Stimulated activated CD8-positive, alpha-beta memory T cell treated with anti-CD3 and anti-CD28 coated beads, Interleukin-12 subunit alpha, Interleukin-12 subunit beta, amount 100 ng/mL, for 24 hours (primary cell): Measurements from ENCODE around the gene SPTAN1.
"Not testable (repeated sequence)": the region's sequence is repeated elsewhere in the genome, so short reads cannot be mapped to it uniquely, and the experiment has no call there.

Source experiments
- DNase-seq: peaks from one replicate; pipeline ENCODE4 v3.0.0-alpha.2; 2020; ENCODE audit errors: extremely low read depth

SPTAN1 gene

GRCh38 chr9:128552153-128552743, at the start of gene SPTAN1:
SPTAN1 (plus strand) TSS chr9:128552587; CDS start chr9:128566741, 14,154 bp downstream.
- peak; percentile 81 for DNase-seq

GRCh38 chr9:128503415-128503825, 49.0 kb upstream of the SPTAN1 start:
- not testable (repeated sequence) for DNase-seq

- DNase-seq, result no peak
These were observed 48.5 kb upstream of the SPTAN1 start for GRCh38 chr9:128503870-128504269.

- peak; percentile 92 for DNase-seq
These were observed 47.6 kb upstream of the SPTAN1 start, which contains the start of gene GLE1 for GRCh38 chr9:128504485-128505413. GLE1 (plus strand) TSS chr9:128504719; CDS start chr9:128504806, 87 bp downstream.

- no peak for DNase-seq
These were observed 47.0 kb upstream of the SPTAN1 start for GRCh38 chr9:128505414-128505765.

- not testable (repeated sequence) for DNase-seq
These were observed 46.5 kb upstream of the SPTAN1 start for GRCh38 chr9:128505906-128506305.

- no peak for DNase-seq
These were observed 39.6 kb upstream of the SPTAN1 start for GRCh38 chr9:128512820-128513219.

GRCh38 chr9:128521956-128522355, 30.4 kb upstream of the SPTAN1 start:
- no peak for DNase-seq

GRCh38 chr9:128523199-128523925, 29.0 kb upstream of the SPTAN1 start:
- no peak for DNase-seq

GRCh38 chr9:128526720-128527119, 25.7 kb upstream of the SPTAN1 start:
- DNase-seq, result no peak

GRCh38 chr9:128528445-128529160, 23.8 kb upstream of the SPTAN1 start:
- no peak for DNase-seq

GRCh38 chr9:128529191-128529590, 23.2 kb upstream of the SPTAN1 start:
- no peak for DNase-seq

GRCh38 chr9:128532581-128532980, 19.8 kb upstream of the SPTAN1 start:
- DNase-seq, result no peak

- no peak for DNase-seq
These were observed 11.6 kb upstream of the SPTAN1 start for GRCh38 chr9:128540634-128541360.

GRCh38 chr9:128546504-128546903, 5.9 kb upstream of the SPTAN1 start:
- no peak for DNase-seq

GRCh38 chr9:128548876-128549275, 3.5 kb upstream of the SPTAN1 start:
- no peak for DNase-seq

- no peak for DNase-seq
These were observed 2.2 kb upstream of the SPTAN1 start for GRCh38 chr9:128550226-128550625.

- no peak for DNase-seq
These were observed 1.4 kb upstream of the SPTAN1 start for GRCh38 chr9:128550770-128551656.

- no peak for DNase-seq
These were observed 682 bp upstream of the SPTAN1 start for GRCh38 chr9:128551657-128552152.
